PC-3 (cell line): Measurements from ENCODE around the gene ETFB. TPM values are rescaled to one million over a fixed set of nuclear protein-coding genes. Genes with fewer than 3 reads are reported as not detected.

Experiments
- ATAC-seq: fragments of 200-7000 bp; cut with Tn5 transposase; 2 replicates; pipeline ENCODE4 v1.9.1; 2020; ENCODE audit warnings: mild to moderate bottlenecking, moderate library complexity
- BruUV-seq: library from RNA; stranded (reverse); fragments of 400-500 nt; replicated peaks from 2 replicates; lab custom pipeline; 2021; lab: Mats Ljungman, UMichigan
- CTCF ChIA-PET: fragments of 300-600 bp; sonication (Branson Sonifier 250); formaldehyde crosslinking; loops from one replicate; lab custom pipeline; 2022; ENCODE audit warnings: antibody characterized with exemption; lab: Charles Lee
- POLR2A ChIA-PET: fragments of 300-600 bp; sonication (Branson Sonifier 250); formaldehyde crosslinking; loops from one replicate; lab custom pipeline; 2022; ENCODE audit warnings: antibody characterized with exemption; ENCODE audit not compliant: unreplicated experiment; lab: Charles Lee
- DNase-seq: peaks from one replicate; pipeline ENCODE4 v3.0.0-alpha.2; 2015
- H2AFZ ChIP-seq: fragments of 300-600 bp; sonication (generic); 2 replicates; pipeline ENCODE4 v1.6.0; 2016; ENCODE audit warnings: antibody characterized with exemption, low read length
- H3F3A ChIP-seq: fragments of 300-600 bp; sonication (generic); one replicate; pipeline ENCODE4 v1.6.0; 2017; ENCODE audit warnings: antibody characterized with exemption, low read length, control low read depth, mild to moderate bottlenecking; ENCODE audit not compliant: unreplicated experiment
- H3K27ac ChIP-seq: fragments of 300-600 bp; sonication (generic); 2 replicates; pipeline ENCODE4 v1.5.1; 2016; ENCODE audit warnings: mild to moderate bottlenecking, low read length
- H3K27me3 ChIP-seq: fragments of 300-600 bp; sonication (generic); 2 replicates; pipeline ENCODE4 v1.6.1; 2016; ENCODE audit warnings: low read length, mixed read lengths
- H3K36me3 ChIP-seq: fragments of 300-600 bp; sonication (generic); 2 replicates; pipeline ENCODE4 v1.6.1; 2016; ENCODE audit warnings: low read depth, mixed run types, low read length, mixed read lengths
- H3K4me1 ChIP-seq: fragments of 300-600 bp; sonication (generic); 2 replicates; pipeline ENCODE4 v1.5.1; 2016; ENCODE audit warnings: low read length; ENCODE audit not compliant: insufficient read depth
- H3K4me2 ChIP-seq: fragments of 300-600 bp; sonication (generic); 2 replicates; pipeline ENCODE4 v1.6.0; 2016; ENCODE audit warnings: low read length
- H3K4me3 ChIP-seq: fragments of 300-600 bp; sonication (generic); 2 replicates; pipeline ENCODE4 v1.5.1; 2016; ENCODE audit warnings: mild to moderate bottlenecking, low read length, mixed read lengths
- H3K79me2 ChIP-seq: fragments of 300-600 bp; sonication (generic); 2 replicates; pipeline ENCODE4 v1.6.1; 2017; ENCODE audit warnings: low read length, mixed read lengths
- H3K9ac ChIP-seq: fragments of 300-600 bp; sonication (generic); 2 replicates; pipeline ENCODE4 v1.6.0; 2016; ENCODE audit warnings: mild to moderate bottlenecking, low read length
- H3K9me2 ChIP-seq: fragments of 300-600 bp; sonication (generic); replicated peaks from 2 replicates; pipeline ENCODE4 v1.6.1; 2016; ENCODE audit warnings: mixed run types, low read length, mixed read lengths
- H3K9me3 ChIP-seq: fragments of 300-600 bp; sonication (generic); 2 replicates; pipeline ENCODE4 v1.6.1; 2016; ENCODE audit warnings: low read length, mixed read lengths
- H4K20me1 ChIP-seq: fragments of 300-600 bp; sonication (generic); 2 replicates; pipeline ENCODE4 v1.6.1; 2016; ENCODE audit warnings: low read length, mixed read lengths
- CTCF ChIP-seq: fragments of 300-600 bp; sonication (generic); conservative IDR thresholded peaks from 2 replicates; pipeline ENCODE4 v1.5.1; 2017; ENCODE audit warnings: antibody characterized with exemption, low read depth, mild to moderate bottlenecking, low read length
- EZH2 ChIP-seq: fragments of 300-600 bp; sonication (generic); IDR thresholded peaks from one replicate; pipeline ENCODE4 v1.6.1; 2017; ENCODE audit warnings: antibody characterized with exemption, mild to moderate bottlenecking, low read length; ENCODE audit not compliant: unreplicated experiment
- EZH2phosphoT487 ChIP-seq: fragments of 300-600 bp; sonication (generic); IDR thresholded peaks from 2 replicates; pipeline ENCODE4 v1.6.1; 2018; ENCODE audit warnings: mild to moderate bottlenecking, antibody characterized with exemption, low read length, borderline replicate concordance
- intact Hi-C: fragments of 100-400 bp; cut with micrococcal nuclease; formaldehyde crosslinking; loops from 2 replicates; pipeline ENCODE4 v1.9.0; 2023
- total RNA-seq: library from RNA; depleted of rRNA; stranded (reverse); fragments of >200 nt; gene quantifications from 2 replicates; pipeline ENCODE4 v1.2.3, GENCODE V29; 2014

ETFB gene
- total RNA-seq, 1 experiment from 2014 or later = 249 TPM

GRCh38 chr19:51327066-51328001, 38.9 kb downstream of the ETFB start:
- Histone ChIP-seq H3K9ac (0 out of 2 replicates have a peak overlapping the region, but pooled peaks have one; percentile 27), H3F3A (no peaks in the 10 kb centered on the region), H3K27ac (no peak overlapping the region), H2AFZ (peak overlapping the region; percentile 81), H3K79me2 (no peaks in the 10 kb centered on the region), H3K4me1 (no peaks in the 10 kb centered on the region), H3K4me3 (peak overlapping the region; percentile 57), H3K27me3 (peaks cover 5% of the 10 kb centered on the region; the same call in 1 of the 2 replicates), H3K9me3 (no peaks in the 10 kb centered on the region), H4K20me1 (no peaks in the 10 kb centered on the region), H3K36me3 (no peaks in the 10 kb centered on the region), H3K4me2 (peak overlapping the region; percentile 75), H3K9me2 (no peaks in the 10 kb centered on the region)
- DNase-seq (peak; percentile 58), ATAC-seq (peak; percentile 91)
- POLR2A ChIA-PET = no interaction called here
- peak; percentile 45 for TF ChIP-seq CTCF
- TF ChIP-seq EZH2 = no peak
- no peak for TF ChIP-seq EZH2phosphoT487
- CTCF ChIA-PET = no interaction called here
- intact Hi-C loops = no loop called here
- BruUV-seq = no TSS peak

GRCh38 chr19:51326216-51327065, 39.7 kb downstream of the ETFB start:
- H4K20me1 ChIP-seq = no peaks in the 10 kb centered on the region
- no peak overlapping the region for H3K4me3 ChIP-seq
- BruUV-seq = no TSS peak
- peaks cover 12% of the 10 kb centered on the region for H3K27me3 ChIP-seq
- no peaks in the 10 kb centered on the region for H3K4me1 ChIP-seq
- ATAC-seq (no peak), DNase-seq (no peak)
- no peak overlapping the region for H2AFZ ChIP-seq
- TF ChIP-seq CTCF (no peak), EZH2 (no peak), EZH2phosphoT487 (no peak)
- H3K36me3 ChIP-seq = no peaks in the 10 kb centered on the region
- no peak overlapping the region for H3K9ac ChIP-seq
- no peaks in the 10 kb centered on the region for H3K9me3 ChIP-seq
- H3K79me2 ChIP-seq = no peaks in the 10 kb centered on the region
- no peak overlapping the region for H3K27ac ChIP-seq
- H3K9me2 ChIP-seq = no peaks in the 10 kb centered on the region
- CTCF ChIA-PET = no interaction called here
- no peaks in the 10 kb centered on the region for H3F3A ChIP-seq
- H3K4me2 ChIP-seq = no peak overlapping the region
- intact Hi-C loops = no loop called here
- POLR2A ChIA-PET = no interaction called here
